GM19324 (cell line): ENCODE data around the gene PGGHG.

ENCODE experiments used
- ATAC-seq: cut with Tn5 transposase; IDR thresholded peaks from one replicate; pipeline ENCODE4 v1.9.1; 2021; ENCODE audit warnings: mild to moderate bottlenecking, moderate library complexity; ENCODE audit not compliant: unreplicated experiment, low FRiP score

Gene PGGHG

GRCh38 chr11:288478-289397, at the start of gene PGGHG:
PGGHG (plus strand) TSS chr11:289126; CDS start chr11:289817, 691 bp downstream.
- peak; percentile 74 for ATAC-seq

GRCh38 chr11:240315-240714, 48.6 kb upstream of the PGGHG start:
- no peak for ATAC-seq

- no peak for ATAC-seq
Measured at GRCh38 chr11:241634-242033, 47.3 kb upstream of the PGGHG start.

- no peak for ATAC-seq
Measured at GRCh38 chr11:244376-244775, 44.5 kb upstream of the PGGHG start.

GRCh38 chr11:249062-249461, 39.9 kb upstream of the PGGHG start:
- no peak for ATAC-seq

- ATAC-seq, result no peak
Measured at GRCh38 chr11:250274-250673, 38.7 kb upstream of the PGGHG start.

- ATAC-seq, result no peak
Measured at GRCh38 chr11:250740-251299, 38.1 kb upstream of the PGGHG start.

- no peak for ATAC-seq
Measured at GRCh38 chr11:251550-251949, 37.4 kb upstream of the PGGHG start.

GRCh38 chr11:252666-253065, 36.3 kb upstream of the PGGHG start:
- no peak for ATAC-seq

GRCh38 chr11:253160-253885, 35.6 kb upstream of the PGGHG start:
- ATAC-seq, result no peak

GRCh38 chr11:253886-254270, 35.0 kb upstream of the PGGHG start:
- ATAC-seq, result no peak

- no peak for ATAC-seq
Measured at GRCh38 chr11:255176-255575, 33.8 kb upstream of the PGGHG start.

GRCh38 chr11:255816-256215, 33.1 kb upstream of the PGGHG start:
- ATAC-seq, result no peak

- no peak for ATAC-seq
Measured at GRCh38 chr11:256952-257737, 31.8 kb upstream of the PGGHG start.

GRCh38 chr11:257766-258493, 31.0 kb upstream of the PGGHG start:
- no peak for ATAC-seq

- ATAC-seq, result no peak
Measured at GRCh38 chr11:259413-259812, 29.5 kb upstream of the PGGHG start.

- no peak for ATAC-seq
Measured at GRCh38 chr11:261624-262023, 27.3 kb upstream of the PGGHG start.

- ATAC-seq, result no peak
Measured at GRCh38 chr11:266676-267439, 22.1 kb upstream of the PGGHG start.

GRCh38 chr11:267491-267994, 21.4 kb upstream of the PGGHG start:
- ATAC-seq, result no peak
